Left renal pelvis (tissue), 4 donors: ENCODE results near the gene FMN1. TPM values are rescaled to one million over a fixed set of nuclear protein-coding genes. Genes with fewer than 3 reads are reported as not detected.

Experiments
- DNase-seq, 4 donors: peaks; one replicate each; pipeline ENCODE4 v3.0.0-alpha.2; 2013; ENCODE audit warnings: low read depth in 4 of 4, low spot score in 3 of 4
- polyA plus RNA-seq, 4 donors: library from polyadenylated mRNA; unstranded; fragments of 120-200 nt; gene quantifications; one replicate each; pipeline ENCODE4 v1.2.1, GENCODE V29; 2013; ENCODE audit not compliant: insufficient read length in 4 of 4

FMN1 gene
- polyA plus RNA-seq, 4 donors: 1.5 to 20.2 (median 17.3) TPM

DNA sequence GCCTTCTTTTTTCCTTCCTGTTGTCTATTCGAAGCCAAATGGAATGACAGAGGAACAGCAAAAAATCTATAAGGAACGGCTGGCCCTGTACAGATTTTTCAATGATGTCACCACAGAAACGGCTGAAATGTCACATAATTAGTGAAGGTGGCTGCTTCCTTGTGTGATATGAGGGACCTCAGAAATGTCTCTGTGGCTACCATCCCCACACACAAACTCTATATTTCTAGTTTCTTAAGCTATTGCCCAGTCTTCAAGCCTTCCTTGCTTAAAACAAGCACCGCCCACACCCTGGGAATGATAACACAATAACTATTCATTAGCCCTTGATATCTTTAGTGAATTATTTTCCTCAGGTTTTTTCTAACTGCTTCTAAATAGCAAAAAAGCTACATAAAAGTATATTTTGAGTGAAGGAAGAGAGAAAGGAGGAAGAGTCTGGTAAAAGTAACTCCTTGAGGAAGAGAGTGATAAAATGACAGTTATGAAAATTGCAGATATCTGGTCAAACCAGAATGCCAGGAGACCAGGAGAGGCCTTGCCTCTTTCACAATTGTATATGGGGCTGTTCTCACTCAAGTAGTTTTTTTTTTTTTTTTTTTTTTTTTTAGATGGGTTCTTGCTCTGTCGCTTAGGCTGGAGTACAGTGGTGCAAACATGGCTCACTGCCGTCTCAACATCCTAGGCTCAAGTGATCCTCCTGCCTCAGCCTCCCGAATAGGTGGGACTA is 38.7 kb downstream of the FMN1 start:
- DNase-seq: no peak

DNA sequence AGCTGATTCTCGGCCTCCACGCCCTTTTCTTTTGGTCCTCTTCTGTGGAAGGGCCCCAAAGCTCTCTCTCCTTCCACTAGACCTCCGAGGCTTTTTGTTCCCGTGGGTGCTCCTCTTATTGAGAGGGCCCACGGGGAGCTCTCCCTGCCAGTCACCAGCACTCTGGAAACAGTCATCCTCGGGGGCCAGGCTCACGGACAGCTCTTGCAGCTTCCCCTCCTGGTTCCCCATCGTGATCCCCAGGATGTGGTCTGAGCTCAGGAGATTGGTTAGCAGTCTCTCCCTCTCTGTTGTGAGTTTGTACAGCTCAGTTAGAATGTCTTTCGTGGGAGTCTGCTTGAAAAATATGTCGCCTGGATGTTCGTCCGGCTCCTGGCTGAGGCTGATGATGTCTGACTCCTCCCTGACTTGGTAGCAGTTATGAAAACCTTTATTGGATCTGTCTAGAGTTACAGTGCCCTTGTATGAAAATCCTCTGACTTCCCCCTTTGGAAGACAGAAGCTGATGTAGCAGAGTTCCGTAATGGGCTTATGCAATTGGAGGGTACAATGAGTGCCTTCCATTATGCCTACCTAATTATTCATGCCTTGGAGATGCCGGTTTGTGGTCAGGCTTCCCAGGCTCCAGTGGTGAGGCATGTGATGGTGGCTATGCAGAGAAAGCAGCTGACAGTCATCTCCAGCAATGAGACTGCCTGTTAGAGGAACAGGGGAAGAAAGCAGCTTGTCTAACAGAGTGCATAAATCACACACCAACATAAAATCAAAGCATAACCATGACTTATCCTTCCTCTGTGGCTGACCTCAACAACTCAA is 40.0 kb downstream of the FMN1 start:
- DNase-seq: no peak

DNA sequence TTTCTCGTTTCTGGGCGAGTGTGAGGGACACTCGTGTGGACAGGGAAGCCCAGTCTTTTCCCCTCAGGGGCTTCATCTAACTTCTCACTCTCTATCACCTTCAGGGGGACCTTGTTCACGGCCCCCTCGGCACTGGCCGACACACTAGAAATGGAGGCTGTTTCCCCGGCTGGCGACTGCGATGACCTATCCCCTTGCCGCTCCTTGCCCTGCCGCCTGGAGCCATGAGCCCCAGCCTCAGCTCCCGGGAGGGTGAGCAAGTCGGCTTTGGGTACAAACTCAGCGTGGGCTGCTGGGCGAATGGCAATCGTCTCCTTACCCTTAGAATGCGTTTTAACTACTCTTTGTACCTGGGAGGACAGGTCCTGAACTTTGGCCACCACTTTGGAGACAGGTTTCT is 41.0 kb downstream of the FMN1 start:
- DNase-seq: no peak

DNA sequence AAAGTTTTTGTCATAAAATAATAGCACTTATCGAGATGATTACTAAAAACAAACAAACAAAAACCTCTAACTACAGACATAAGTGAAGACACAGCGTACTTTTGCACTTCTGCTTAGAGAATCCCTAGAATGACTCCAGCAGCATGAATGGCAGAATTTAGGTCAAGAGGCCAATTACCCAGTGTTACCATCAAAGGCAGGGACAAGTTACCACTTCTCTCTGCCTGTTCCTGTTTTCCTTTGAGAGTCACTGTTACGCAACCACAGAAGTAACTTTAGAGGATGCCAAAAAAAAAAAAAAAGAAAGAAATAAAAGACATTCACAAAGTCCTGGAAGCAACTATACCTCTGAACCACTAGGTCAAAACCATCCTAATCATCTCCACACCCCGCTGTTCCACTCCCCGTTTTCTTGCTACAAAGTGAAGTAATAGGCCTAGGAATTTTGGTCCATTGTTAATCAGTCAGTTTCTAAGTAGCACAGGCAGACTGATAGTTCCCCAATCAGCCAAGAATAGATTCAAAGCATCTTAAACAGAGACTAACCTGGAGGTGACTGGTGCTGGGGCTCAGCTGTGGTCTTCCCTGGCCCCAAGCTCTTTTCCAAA is 41.9 kb downstream of the FMN1 start:
- no peak for DNase-seq

DNA sequence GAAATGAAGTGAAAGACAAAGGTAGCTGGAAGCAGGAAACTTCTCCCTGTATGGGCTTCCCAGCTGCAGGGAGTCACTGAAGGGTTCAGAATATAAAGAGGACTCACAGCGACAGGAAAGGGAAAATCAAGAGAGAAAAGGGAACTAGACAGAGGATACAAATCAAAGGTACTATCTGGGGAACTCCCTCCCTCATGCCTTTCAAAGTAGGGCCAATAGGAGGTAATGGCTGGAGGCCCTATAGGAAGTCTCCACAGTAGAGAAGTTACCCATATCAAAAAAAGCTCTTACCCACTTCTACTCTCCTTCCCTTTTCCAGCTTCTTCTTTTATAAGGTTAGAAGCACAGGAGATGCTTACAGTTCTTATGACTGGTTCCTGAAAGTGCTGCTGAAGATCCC is 43.5 kb downstream of the FMN1 start:
- DNase-seq: no peak

DNA sequence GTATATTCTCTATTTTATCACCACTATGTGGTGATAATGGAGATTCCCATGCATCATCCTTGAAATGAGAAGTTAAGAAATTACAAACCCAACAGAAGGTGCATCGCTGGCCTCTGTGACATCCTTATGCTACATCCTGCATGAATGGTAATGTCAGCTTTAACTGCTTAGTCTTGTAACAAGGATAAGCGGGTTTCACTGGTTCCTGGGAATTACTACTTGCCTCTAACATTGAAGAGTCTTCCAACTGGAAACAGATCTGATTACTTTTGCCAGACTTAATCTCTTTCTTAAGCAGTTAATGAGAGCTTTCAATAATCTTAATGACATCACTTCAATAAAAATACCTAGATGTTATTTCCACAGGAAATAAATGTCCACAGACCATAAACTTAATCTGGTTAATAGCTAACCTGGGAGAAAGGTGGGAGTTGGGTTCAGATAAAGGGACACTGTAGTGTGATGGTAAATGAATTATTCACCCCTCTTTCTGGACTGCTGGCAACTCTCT is 44.0 kb downstream of the FMN1 start:
- DNase-seq: peak in 1 of 4 donors; percentile 51

DNA sequence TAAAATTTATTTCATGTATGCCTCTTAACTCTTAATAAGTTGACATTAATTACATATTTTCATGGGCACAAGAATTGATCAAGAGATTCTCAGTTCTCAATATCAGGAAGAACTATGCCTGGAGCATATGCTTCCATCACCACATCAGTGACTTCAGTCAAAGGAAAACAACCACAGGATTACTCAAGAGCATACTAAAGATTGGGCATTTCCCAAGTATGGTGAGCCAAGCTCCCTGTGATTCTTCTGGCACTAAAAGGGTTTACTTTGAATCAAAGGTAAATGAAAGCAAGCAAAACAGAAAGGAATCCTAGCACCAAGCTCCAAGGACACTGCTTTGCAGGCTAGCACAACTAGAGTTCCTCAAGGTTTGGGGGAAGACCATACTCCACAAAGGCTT is 44.6 kb downstream of the FMN1 start:
- DNase-seq: no peak

DNA sequence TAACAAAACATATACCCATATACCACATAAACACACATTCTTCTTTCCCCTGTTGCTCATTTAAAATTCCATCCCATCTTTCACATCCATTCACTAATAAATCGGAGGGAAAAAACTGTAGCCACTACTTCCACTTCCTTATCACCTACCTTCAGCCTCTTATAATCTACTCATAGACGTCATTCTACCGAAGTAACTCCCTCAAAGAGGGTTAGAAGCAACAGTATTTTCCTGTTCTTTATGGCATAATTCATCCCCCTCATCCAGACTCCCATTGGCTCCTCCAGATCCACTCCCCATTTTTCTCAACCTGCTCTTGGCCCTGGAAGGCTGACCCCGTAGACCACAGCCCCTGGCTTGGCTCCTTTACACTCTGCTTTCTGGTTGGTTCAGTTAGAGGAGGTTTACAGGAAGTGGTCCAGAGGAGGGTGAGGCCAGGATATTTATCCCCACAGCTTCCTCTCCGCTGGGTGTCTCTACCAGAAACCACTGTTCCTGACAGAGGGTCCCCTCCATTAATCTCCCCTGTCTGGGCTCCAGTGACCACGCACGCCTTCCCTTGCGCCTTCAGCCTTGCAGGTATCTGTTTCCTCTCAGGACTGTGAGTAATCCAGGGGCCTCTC is 46.3 kb downstream of the FMN1 start:
- no peak for DNase-seq

DNA sequence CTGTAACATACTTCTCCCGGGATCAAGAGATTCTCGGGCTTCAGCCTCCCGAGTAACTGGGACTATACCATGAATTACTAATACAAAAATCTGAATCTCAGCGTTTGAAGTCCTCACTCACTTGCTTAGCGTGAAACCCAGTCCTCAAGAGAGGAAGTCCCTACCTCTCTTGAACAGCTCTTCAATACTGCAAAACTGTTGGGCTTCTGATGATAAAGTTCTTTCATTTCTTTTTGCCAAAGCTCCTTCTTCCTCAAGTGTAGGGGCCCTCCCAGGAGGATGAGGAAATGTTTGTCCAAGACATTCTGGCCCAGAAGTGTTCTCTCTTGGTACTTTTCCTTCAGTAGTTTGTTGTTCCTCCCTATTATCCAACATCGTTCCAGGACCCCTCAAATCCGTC is 48.5 kb downstream of the FMN1 start:
- DNase-seq: no peak

DNA sequence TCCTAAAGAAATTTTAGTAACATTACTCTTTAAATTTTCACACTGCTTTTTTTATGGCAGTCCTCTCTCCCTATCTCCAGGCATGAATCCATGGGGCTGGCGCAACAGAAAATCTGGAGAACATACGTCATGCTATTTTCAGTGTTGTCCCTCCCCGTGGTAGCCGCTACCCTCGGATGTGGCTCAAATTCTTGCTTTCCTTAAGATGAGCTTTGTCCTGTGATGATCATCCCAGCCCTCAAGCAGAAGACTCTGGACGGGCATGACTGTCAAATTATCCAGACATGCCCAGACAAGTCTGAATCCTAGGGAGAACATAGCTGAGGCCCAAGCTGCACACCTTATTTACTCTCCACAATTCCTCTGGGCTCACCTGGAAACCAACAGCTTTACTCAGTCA is 49.1 kb downstream of the FMN1 start:
- DNase-seq: no peak

DNA sequence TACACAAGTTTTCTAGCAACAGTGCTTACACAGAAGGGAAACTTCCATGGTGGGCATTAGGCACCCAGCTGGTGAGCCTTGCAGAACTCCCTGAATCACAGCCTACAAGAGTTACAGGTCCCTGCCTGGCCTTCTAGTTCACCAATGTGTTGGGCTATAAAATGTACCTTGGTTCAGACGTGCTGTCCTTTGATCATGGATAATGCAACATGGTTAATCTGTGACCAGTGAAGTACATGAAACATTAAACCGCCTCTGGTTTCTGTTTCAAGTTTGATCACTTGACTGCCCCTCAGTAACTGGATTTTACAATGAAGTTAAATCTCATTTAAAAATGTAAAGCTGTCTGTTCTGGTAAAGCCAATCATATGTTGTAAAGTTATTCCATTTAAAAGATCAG is 51.8 kb downstream of the FMN1 start:
- peak in 1 of 4 donors; percentile 40 for DNase-seq

DNA sequence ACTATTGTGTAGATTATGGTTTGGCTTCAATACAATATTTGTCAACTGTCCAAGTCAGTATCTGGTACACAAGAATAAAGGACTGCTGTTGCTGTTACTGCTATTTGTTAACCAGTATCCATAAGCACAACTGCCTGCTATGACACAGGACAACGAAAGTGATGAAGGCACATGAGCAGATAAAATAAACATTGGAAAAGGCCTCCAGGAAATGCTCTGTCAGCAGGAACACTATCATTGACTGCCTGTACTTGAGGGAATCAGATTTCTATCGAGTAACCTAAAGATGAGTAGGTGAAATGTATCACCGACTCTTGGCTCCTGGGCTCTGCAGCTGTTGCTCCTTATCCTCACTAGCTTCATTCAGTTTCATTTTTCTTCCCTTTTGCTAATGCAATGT is 56.5 kb downstream of the FMN1 start:
- no peak for DNase-seq

DNA sequence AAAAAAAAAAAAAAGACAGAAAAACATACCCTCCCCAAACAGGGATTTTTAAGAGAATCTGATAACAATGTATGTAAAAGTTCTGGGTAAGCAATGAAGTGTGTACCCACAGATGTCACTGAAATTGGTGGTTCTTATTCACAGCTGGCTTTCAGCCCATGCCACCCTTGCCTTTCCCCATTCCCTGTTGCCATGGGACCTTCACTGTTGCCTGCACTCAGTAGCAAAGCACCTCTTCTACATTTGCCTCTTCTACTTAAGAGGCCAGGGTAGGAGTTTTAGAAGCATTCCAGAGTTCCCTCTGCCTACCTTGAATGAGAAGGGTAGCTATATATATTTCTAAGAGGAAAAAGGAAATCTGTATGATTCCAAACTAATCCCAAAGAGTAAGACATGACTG is 57.4 kb downstream of the FMN1 start:
- no peak for DNase-seq

DNA sequence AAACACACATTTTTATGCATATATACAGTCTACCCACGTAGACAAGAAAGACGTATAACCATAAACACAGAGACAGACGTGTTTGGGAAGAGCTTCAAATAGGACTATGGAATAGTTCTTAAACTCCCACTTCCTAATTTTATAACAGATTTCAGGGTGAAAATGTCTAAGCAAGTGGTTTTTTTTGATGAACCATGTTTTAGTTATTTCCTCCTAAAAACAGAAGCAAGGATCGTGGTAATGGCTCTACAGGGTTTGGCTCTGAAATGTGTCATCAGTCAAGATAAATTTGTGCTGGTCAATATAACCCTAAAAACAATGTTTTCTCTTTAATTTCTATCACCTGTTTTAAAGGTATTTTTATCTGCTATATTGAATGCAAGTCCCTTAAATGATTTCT is 58.2 kb downstream of the FMN1 start:
- DNase-seq: no peak

DNA sequence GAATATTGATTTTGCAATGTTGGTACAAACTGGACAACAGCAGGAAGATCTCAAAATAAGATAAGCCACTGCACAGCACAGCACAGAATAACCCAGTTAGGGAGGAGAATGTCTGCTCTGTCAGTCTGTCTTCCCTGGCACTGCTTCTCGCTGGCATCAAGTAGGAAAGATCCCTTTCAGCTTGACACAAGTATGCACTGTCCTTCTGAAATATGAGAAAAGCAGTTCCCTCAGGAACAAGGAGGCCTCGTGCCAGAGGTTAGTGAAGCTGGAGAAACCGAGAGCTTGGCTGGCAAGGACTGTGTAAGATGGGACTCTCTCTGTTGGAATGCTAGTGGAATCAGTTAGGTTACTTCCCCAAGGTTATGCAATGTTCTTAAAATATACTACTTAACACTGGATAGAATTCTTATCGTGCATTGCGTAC is 59.1 kb downstream of the FMN1 start:
- DNase-seq: no peak

DNA sequence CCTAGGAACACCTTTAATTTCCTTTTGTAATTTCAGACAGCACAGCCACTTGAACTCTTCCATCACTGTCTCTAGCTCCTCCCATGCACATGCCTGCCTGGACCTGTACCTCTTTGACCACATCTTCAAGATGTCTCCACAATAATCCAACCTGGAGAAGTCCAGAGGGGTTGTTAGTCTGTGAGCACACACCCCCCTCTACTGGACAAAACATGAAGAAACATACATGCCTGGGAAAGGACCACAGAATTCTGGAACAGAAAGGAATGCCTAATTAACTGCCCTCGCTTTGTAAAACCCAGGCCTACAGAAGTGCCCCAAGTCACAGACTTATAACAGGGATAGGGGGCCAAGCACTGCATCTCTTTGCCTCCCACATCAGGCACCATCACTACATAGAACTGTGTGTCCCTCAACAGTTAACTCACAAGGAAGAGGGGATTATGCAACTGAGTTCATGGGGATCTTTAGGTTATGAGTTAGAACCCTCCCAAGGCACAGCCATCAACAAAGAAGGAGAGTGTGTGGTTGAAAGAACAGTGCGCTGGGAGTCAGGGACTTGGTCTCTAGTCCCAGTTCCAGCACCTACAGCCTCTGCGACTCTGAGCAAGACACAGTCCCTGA is 61.7 kb downstream of the FMN1 start:
- peak in 2 of 4 donors; percentile 43 to 67 for DNase-seq

DNA sequence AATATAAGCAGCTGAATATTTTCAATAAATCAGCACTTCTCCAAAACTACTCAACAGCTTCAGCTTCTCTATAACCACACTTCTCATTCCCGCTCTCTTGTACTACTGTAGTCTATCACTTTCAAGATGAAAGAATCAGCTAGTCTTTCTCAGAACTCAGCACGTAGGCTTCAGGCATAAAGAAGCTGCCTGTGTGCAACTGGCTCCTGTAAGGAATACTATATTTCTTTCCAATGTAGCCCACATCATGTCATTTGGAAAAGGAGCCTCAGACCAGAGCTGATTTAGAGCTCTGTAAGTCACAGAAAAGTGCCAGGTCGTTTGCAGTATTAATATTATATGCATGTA is 62.3 kb downstream of the FMN1 start:
- no peak for DNase-seq

DNA sequence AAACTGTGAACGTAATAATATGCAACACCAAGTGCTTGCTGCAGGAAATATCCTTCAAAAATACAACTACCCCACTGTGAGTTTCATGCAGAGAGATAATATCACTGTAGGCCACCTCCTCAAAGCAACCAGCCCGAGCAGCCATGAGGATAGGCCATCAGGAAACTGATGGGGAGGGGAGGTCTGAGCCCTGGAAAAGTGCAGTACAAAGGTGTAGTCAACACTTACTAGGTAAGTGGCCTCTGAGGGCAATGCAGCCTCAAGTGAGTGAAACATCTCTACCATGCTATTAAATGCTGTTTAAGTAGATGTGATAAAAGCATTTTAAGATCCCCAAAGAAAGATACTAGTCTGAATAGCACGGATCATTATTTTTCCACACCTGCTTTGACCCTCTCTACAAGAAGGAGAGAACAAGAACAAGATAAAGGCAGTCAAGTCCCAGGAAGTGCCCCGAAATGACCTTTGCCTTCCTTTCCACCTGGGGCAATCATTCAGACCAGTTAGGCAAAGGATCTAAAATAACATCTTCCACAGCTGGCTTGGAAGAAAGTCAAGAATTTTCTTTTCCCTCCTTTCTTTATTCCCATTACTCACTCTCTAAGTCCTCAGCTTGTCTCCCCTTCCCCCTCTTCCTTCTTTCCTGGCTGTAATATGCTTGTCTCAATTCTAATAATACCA is 62.8 kb downstream of the FMN1 start:
- no peak for DNase-seq

DNA sequence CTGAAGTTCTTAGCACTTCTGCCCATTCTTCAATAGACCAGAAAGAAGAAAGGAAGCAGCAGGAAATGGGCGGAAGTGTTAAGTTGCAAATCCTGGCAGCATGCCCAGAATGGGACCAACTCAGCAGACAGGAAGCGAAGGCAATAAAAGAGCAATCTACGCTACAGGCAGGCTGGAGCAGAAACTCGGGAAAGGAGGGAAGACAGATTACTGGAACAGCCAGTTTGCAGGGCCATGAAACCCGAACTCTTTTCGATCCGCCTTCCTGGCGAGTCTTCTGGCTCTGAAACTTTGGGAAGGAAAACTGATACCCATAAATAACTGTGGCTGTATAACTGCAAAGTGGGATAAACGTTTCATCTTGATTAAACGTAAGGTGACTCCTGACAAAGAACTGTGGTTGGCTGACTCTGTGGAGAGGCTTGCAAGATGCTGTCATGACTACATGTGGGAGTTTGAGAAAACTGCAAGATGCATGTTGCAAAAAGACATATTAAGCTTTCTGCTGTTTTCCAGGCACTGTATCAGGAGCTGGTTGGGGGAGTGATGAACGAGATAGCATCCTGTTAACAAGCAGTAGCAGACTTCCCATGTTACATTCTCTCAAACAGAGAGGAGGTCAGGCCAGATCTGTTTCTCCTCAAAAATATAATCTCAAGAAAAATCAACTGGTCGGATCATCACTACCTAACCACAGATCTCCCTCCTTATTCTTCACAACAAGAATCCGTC is 67.8 kb downstream of the FMN1 start:
- peak; percentile 80 to 95 (median 84) for DNase-seq
